CD4-positive, alpha-beta T cell (primary cell): Measurements from ENCODE around the gene F12. TPM values are rescaled to one million over a fixed set of nuclear protein-coding genes. Genes with fewer than 3 reads are reported as not detected.
A peak's percentile ranks its signal among the peaks of the same experiment; 100 is the strongest.

Experiments used
- ATAC-seq: fragments of 200-7000 bp; cut with Tn5 transposase; one replicate; pipeline ENCODE4 v1.10.0; 2022; ENCODE audit warnings: mild to moderate bottlenecking; ENCODE audit not compliant: poor library complexity
- CTCF ChIA-PET: fragments of 350-600 bp; sonication (Branson Sonifier 250); formaldehyde crosslinking; loops from one replicate; lab custom pipeline; 2021; ENCODE audit warnings: antibody characterized with exemption, inconsistent platforms; lab: Charles Lee
- POLR2A ChIA-PET: fragments of 350-600 bp; sonication (Branson Sonifier 250); formaldehyde crosslinking; loops from one replicate; lab custom pipeline; 2021; ENCODE audit warnings: antibody characterized with exemption, inconsistent platforms; lab: Charles Lee
- DNase-seq, 14 experiments: peaks; one replicate each; pipeline ENCODE4 v3.0.0-alpha.2; 2013 to 2020; ENCODE audit warnings: mixed read lengths in 2 of 14
- H3K27ac ChIP-seq, 2 donors: one replicate each; pipeline versions ENCODE4 v1.5.1 to v1.7.0; 2013; ENCODE audit warnings: low read length in 2 of 2, low read depth in 1 of 2, mild to moderate bottlenecking in 1 of 2
- H3K27me3 ChIP-seq, 2 experiments: 1 replicate in 1 of 2; 2 replicates in 1 of 2; pipeline versions ENCODE4 v1.6.1 to v1.7.0; 2013; ENCODE audit warnings: low read length in 2 of 2, control low read depth in 1 of 2, mild to moderate bottlenecking in 1 of 2, moderate library complexity in 1 of 2; ENCODE audit not compliant: insufficient read depth in 2 of 2, control insufficient read depth in 1 of 2
- H3K36me3 ChIP-seq: one replicate; pipeline ENCODE4 v1.6.1; 2013; ENCODE audit warnings: low read length, control low read depth; ENCODE audit not compliant: insufficient read depth
- H3K4me1 ChIP-seq: one replicate; pipeline ENCODE4 v1.6.1; 2013; ENCODE audit warnings: low read length, control low read depth; ENCODE audit not compliant: insufficient read depth
- H3K4me3 ChIP-seq: one replicate; pipeline ENCODE4 v1.5.1; 2013; ENCODE audit warnings: mild to moderate bottlenecking, low read length, moderate library complexity
- H3K9me3 ChIP-seq, 2 experiments: 1 replicate in 1 of 2; 2 replicates in 1 of 2; pipeline versions ENCODE4 v1.6.1 to v1.7.0; 2013; ENCODE audit warnings: low read length in 2 of 2, mild to moderate bottlenecking in 2 of 2, control low read depth in 1 of 2, moderate library complexity in 1 of 2; ENCODE audit not compliant: control insufficient read depth in 1 of 2, insufficient read depth in 1 of 2
- H3K27ac Mint-ChIP-seq: one replicate; pipeline ENCODE4 v1.8.0; 2020; ENCODE audit warnings: mixed read lengths
- H3K27me3 Mint-ChIP-seq: one replicate; pipeline ENCODE4 v1.8.0; 2021; ENCODE audit warnings: mixed read lengths
- H3K36me3 Mint-ChIP-seq: one replicate; pipeline ENCODE4 v1.8.0; 2021; ENCODE audit warnings: low read depth, mixed read lengths
- H3K4me1 Mint-ChIP-seq: one replicate; pipeline ENCODE4 v1.8.0; 2021; ENCODE audit warnings: low read depth, mixed read lengths
- H3K4me3 Mint-ChIP-seq: one replicate; pipeline ENCODE4 v1.8.0; 2020; ENCODE audit warnings: mild to moderate bottlenecking, mixed read lengths
- H3K9me3 Mint-ChIP-seq: one replicate; pipeline ENCODE4 v1.8.0; 2020; ENCODE audit warnings: mixed read lengths
- CTCF ChIP-seq: fragments of 200-600 bp; IDR thresholded peaks from one replicate; pipeline ENCODE4 v1.8.0; 2022; ENCODE audit warnings: antibody characterized with exemption, mild to moderate bottlenecking
- intact Hi-C, 2 experiments: fragments of 100-400 bp; cut with DNase I in 1 of 2; cut with micrococcal nuclease in 1 of 2; formaldehyde crosslinking; loops; one replicate each; pipeline versions ENCODE4 v1.15.1 to v1.9.0; 2023 to 2025; cut with DNase I, micrococcal nuclease
- total RNA-seq, 174 experiments: library from RNA in 2 of 174; stranded (reverse) in 2 of 174; gene quantifications; one replicate each; pipeline ENCODE4 v1.2.3 and lab custom pipeline; 2021 to 2026

Gene F12
- total RNA-seq, 2 experiments from 2014 or later = 0.20 to 0.60 TPM

- POLR2A ChIA-PET = interaction anchor here (1.3 to 1.6 kb wide), 4 partner anchors 20 to 71 kb away, joined by 3 to 5 read pairs (median 3); partner anchors contain the start of gene GRK6
- intact Hi-C loops = loop anchor here (5.0 to 10.0 kb wide), 2 partner anchors 43 to 971 kb away; partner anchors contain the start of genes HIGD2A (in 1 of the 2), MXD3 (in 1 of the 2) and NOP16 (in 1 of the 2)
- H3K4me3 Mint-ChIP-seq = peak overlapping the region; percentile 21
- DNase-seq = no peak
- ATAC-seq = no peak
- H3K9me3 ChIP-seq = no peaks in the 10 kb centered on the region
- H3K9me3 Mint-ChIP-seq = no peaks in the 10 kb centered on the region
- H3K4me3 ChIP-seq = no peak overlapping the region
- no peak overlapping the region for H3K27ac ChIP-seq
- H3K36me3 ChIP-seq = peaks cover 6% of the 10 kb centered on the region
- CTCF ChIA-PET = interaction anchor here (0.9 to 5.0 kb wide), 4 partner anchors 14 to 100 kb away, joined by 3 to 31 read pairs (median 4); no protein-coding TSS in a partner anchor
- H3K27me3 ChIP-seq = no peaks in the 10 kb centered on the region
- H3K27ac Mint-ChIP-seq = peak overlapping the region; percentile 82
- TF ChIP-seq CTCF = no peak
- peaks cover 31% of the 10 kb centered on the region for H3K36me3 Mint-ChIP-seq
- H3K4me1 ChIP-seq = peaks cover 74% of the 10 kb centered on the region
- H3K27me3 Mint-ChIP-seq = no peaks in the 10 kb centered on the region
- peaks cover 77% of the 10 kb centered on the region for H3K4me1 Mint-ChIP-seq
These were observed 54.0 kb downstream of the F12 start for GRCh38 chr5:177355162-177355867.

GRCh38 chr5:177354711-177355110, 54.7 kb downstream of the F12 start:
- peaks cover 74% of the 10 kb centered on the region for H3K4me1 ChIP-seq
- Mint-ChIP-seq H3K36me3 (peaks cover 32% of the 10 kb centered on the region), H3K4me3 (peak overlapping the region; percentile 31), H3K9me3 (no peaks in the 10 kb centered on the region), H3K27ac (peak overlapping the region; percentile 10), H3K4me1 (peaks cover 77% of the 10 kb centered on the region), H3K27me3 (no peaks in the 10 kb centered on the region)
- H3K9me3 ChIP-seq = no peaks in the 10 kb centered on the region
- ATAC-seq = no peak
- ChIA-PET POLR2A (interaction anchor here (1.4 to 1.6 kb wide), 2 partner anchors 21 to 49 kb away, joined by 3 read pairs; no protein-coding TSS in a partner anchor), CTCF (interaction anchor here (0.9 to 5.0 kb wide), 4 partner anchors 15 to 37 kb away, joined by 3 to 31 read pairs (median 3); no protein-coding TSS in a partner anchor)
- H3K27ac ChIP-seq = no peak overlapping the region
- H3K36me3 ChIP-seq = peaks cover 8% of the 10 kb centered on the region
- DNase-seq = no peak
- no peak overlapping the region for H3K4me3 ChIP-seq
- TF ChIP-seq CTCF = no peak
- no peaks in the 10 kb centered on the region for H3K27me3 ChIP-seq
- intact Hi-C loops = loop anchor here (5.0 to 10.0 kb wide), 4 partner anchors 42 to 970 kb away; partner anchors contain the start of genes HIGD2A (in 1 of the 2), MXD3 (in 1 of the 2), NHP2 (in 1 of the 2) and NOP16 (in 1 of the 2)

- H3K4me3 ChIP-seq = no peak overlapping the region
- no peak for TF ChIP-seq CTCF
- peak overlapping the region; percentile 10 for H3K27ac Mint-ChIP-seq
- H3K27me3 ChIP-seq = no peaks in the 10 kb centered on the region
- intact Hi-C loops = loop anchor here in 1 of 2 experiments (5.0 to 10.0 kb wide), 3 partner anchors 222 to 969 kb away; partner anchors contain the start of genes HIGD2A, NHP2, NOP16 and NSD1
- H3K4me1 Mint-ChIP-seq = peaks cover 77% of the 10 kb centered on the region
- POLR2A ChIA-PET = interaction anchor here (1.6 kb wide), 1 partner anchor 21 kb away, joined by 3 read pairs; no protein-coding TSS in a partner anchor
- H3K9me3 ChIP-seq = no peaks in the 10 kb centered on the region
- peak overlapping the region; percentile 31 for H3K4me3 Mint-ChIP-seq
- H3K27me3 Mint-ChIP-seq = no peaks in the 10 kb centered on the region
- no peak overlapping the region for H3K27ac ChIP-seq
- H3K36me3 ChIP-seq = peaks cover 9% of the 10 kb centered on the region
- H3K36me3 Mint-ChIP-seq = peaks cover 34% of the 10 kb centered on the region
- H3K9me3 Mint-ChIP-seq = no peaks in the 10 kb centered on the region
- ATAC-seq (no peak), DNase-seq (no peak)
- CTCF ChIA-PET = interaction anchor here (0.9 to 5.0 kb wide), 3 partner anchors 16 to 36 kb away, joined by 3 to 31 read pairs (median 3); no protein-coding TSS in a partner anchor
- H3K4me1 ChIP-seq = peaks cover 73% of the 10 kb centered on the region
These were observed 55.1 kb downstream of the F12 start for GRCh38 chr5:177354256-177354655.
